ENCODE results near the gene GASK1A. TPM values are rescaled to one million over a fixed set of nuclear protein-coding genes. Genes with fewer than 3 reads are reported as not detected.

GASK1A gene
- total and polyA plus RNA-seq, 2 of the 4 experiments (the other 2 are of a cell fraction): 0.18 to 0.19 TPM

- H3K36me3 ChIP-seq (ENCODE audit: control insufficient read depth, insufficient read depth, low read length): no peaks in the 10 kb centered on the region
- no TSS peak for BruUV-seq (replicated peaks)
- no peaks in the 10 kb centered on the region for H3K79me1 ChIP-seq (ENCODE audit: low read depth in 1 of 2, low read length in 2 of 2)
- no peak overlapping the region for H3K27ac ChIP-seq (ENCODE audit: insufficient read depth, low read length)
- no peaks in the 10 kb centered on the region; the same call in 1 of the 2 replicates for H3K27me3 ChIP-seq (ENCODE audit: control insufficient read depth, insufficient read depth, low read length)
- no peaks in the 10 kb centered on the region for H4K20me1 ChIP-seq (ENCODE audit: insufficient read depth, low read length)
- no peaks in the 10 kb centered on the region for H3K9me3 ChIP-seq (ENCODE audit: control insufficient read depth, insufficient read depth, low read length)
- no peak overlapping the region for H3K9ac ChIP-seq (ENCODE audit: low read depth, low read length)
- TF ChIP-seq CEBPB (IDR thresholded peaks at IDR 0.05; ENCODE audit: low read depth, low read length): no peak
- TF ChIP-seq CHD1 (IDR thresholded peaks at IDR 0.05; ENCODE audit: low read depth, low read length): no peak
- TF ChIP-seq SMC3 (IDR thresholded peaks at IDR 0.05; ENCODE audit: low read depth, low read length): no peak
- no peak overlapping the region for H2AK9ac ChIP-seq (replicated peaks; ENCODE audit: low read depth, low read length, poor library complexity)
- H3K9me1 ChIP-seq (ENCODE audit: insufficient read depth, low read length): no peaks in the 10 kb centered on the region
- H3K4ac ChIP-seq (ENCODE audit: low read depth, low read length): no peak overlapping the region
- H4K8ac ChIP-seq (ENCODE audit: low read depth in 2 of 2, low read length in 2 of 2): no peak overlapping the region
- ATAC-seq (ENCODE audit: low read depth): no peak
- H3K4me3 ChIP-seq (ENCODE audit: insufficient read depth, low read depth, low read length): no peak overlapping the region
- no peak overlapping the region for H2BK15ac ChIP-seq (ENCODE audit: low read depth, low read length)
- H4K91ac ChIP-seq (ENCODE audit: insufficient read depth, low read depth, low read length): no peak overlapping the region
- no peak overlapping the region for H2AFZ ChIP-seq (replicated peaks; ENCODE audit: low read length, poor library complexity)
- POLR2A ChIA-PET (ENCODE audit: unreplicated experiment): no interaction called here
- CTCF ChIA-PET: no interaction called here
- no peaks in the 10 kb centered on the region for H3K4me1 ChIP-seq (ENCODE audit: control insufficient read depth, insufficient read depth, low read length)
- no peak overlapping the region for H3K14ac ChIP-seq (replicated peaks; ENCODE audit: low read depth, low read length)
- no peak overlapping the region for H2BK20ac ChIP-seq (ENCODE audit: low read depth, low read length)
- intact Hi-C loops (cut with micrococcal nuclease) (no loop called here), dilution Hi-C loops (cut with HindIII; ENCODE audit: low sequenced_read_pairs, unreplicated experiment) (no loop called here), in situ Hi-C loops (cut with MboI; ENCODE audit: low sequenced_read_pairs) (no loop called here)
- 100% methylated on average over 1 of the region's 6 CpGs; no CpG with 5 or more reads in 1 of the 2 experiments for WGBS, 2 experiments (ENCODE audit: extremely low coverage in 2 of 2, insufficient read length in 1 of 2)
- no peak overlapping the region for H2AK5ac ChIP-seq (ENCODE audit: low read depth, low read length)
- H2BK120ac ChIP-seq (ENCODE audit: low read depth, low read length): no peak overlapping the region
- no peak overlapping the region for H3K23ac ChIP-seq (ENCODE audit: low read depth, low read length)
- H3K18ac ChIP-seq (ENCODE audit: low read depth, low read length): no peak overlapping the region
- H2BK5ac ChIP-seq (ENCODE audit: low read depth, low read length, poor library complexity, severe bottlenecking): no peak overlapping the region
- DNase-seq: no peak
- no peak overlapping the region for H4K5ac ChIP-seq (ENCODE audit: low read depth, low read length)
- H3K56ac ChIP-seq (ENCODE audit: extremely low read depth, insufficient read depth, low read length): no peak overlapping the region
- no peak overlapping the region for H3K4me2 ChIP-seq (ENCODE audit: low read depth, low read length)
Measured at GRCh38 chr3:43024181-43024885, 45.2 kb downstream of the GASK1A start.

All from IMR-90 (cell line).